ENCODE data around the gene SLC1A1.

Gene SLC1A1

DNA sequence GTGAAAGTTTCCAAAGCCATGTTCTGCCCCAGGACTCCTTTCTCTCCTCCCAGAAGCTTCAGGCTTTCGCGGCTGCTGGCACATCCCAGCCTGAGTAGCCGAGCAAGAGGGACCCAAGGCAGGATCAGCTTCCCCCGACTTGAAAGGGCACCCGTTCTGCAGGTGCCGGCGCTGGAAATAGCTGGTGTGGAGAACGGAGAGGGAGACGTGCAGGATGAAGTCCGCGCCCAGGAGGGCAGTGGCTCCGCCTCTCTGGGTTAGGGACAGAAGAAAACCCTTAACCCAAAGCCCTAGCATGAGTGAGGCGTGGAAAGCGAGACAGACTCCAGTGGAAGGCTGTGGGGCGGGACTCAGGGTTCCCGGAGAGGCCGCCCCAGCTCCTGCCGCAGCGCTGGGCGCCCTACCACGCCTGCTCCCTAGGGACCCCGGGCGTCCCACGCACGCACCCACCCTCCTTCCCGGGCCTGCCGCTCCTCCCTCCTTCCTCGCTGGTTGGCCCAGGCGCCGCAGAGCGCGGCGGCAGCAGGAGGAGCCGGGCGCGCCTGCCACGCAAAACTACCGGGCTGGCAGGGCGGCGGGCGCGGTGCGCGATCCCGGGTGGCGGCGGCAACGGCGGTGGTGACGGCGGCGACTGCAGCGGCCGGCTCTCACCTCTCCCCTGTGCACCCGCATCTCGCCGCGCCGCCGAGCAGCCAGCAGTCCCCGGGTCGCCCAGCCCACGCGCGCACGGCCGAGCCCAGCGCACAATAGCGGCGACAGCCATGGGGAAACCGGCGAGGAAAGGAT lies at the start of gene SLC1A1:
Gene SLC1A1 (plus strand): TSS at position 550 of the 786 bp plus-strand sequence. CDS start 212 bp downstream, at position 762.
- peak; percentile 66 for ATAC-seq

DNA sequence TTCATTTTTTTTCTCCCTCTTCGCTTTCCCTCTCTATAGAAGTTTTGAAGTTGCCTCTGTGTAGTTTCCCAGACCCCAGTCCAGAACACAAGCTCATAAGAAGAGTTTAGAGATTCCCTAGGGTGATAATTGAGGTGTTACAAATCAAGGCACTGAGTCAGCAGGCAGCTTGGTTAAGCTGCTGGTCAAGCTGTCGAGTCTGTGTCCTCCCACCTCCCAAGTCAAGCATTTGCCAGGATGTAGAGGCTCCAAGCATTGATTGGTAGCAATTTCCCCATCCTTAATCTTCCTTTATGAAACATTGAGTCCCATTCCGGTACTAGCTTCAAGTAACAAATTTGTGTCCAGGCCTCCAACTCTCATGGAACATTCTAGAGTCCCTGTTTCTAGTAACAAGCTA lies 47.5 kb upstream of the SLC1A1 start:
- ATAC-seq = no peak
- no peaks in the 10 kb centered on the region for H3K4me1 Mint-ChIP-seq
- no peak overlapping the region for H3K4me3 Mint-ChIP-seq
- peaks cover 13% of the 10 kb centered on the region for H3K9me3 Mint-ChIP-seq
- peaks cover 20% of the 10 kb centered on the region for H3K27me3 Mint-ChIP-seq
- H3K36me3 Mint-ChIP-seq = no peaks in the 10 kb centered on the region
- no peak overlapping the region for H3K27ac Mint-ChIP-seq

More for the DNA sequence above, at the start of gene SLC1A1:
- H3K36me3 Mint-ChIP-seq = no peaks in the 10 kb centered on the region
- no peaks in the 10 kb centered on the region for H3K9me3 Mint-ChIP-seq
- no peak within 1 kb of the TSS for H3K27ac Mint-ChIP-seq
- peaks cover 46% of the 10 kb centered on the region for H3K27me3 Mint-ChIP-seq
- peak within 1 kb of the TSS; percentile 75 for H3K4me3 Mint-ChIP-seq
- H3K4me1 Mint-ChIP-seq = peaks cover 25% of the 10 kb centered on the region

DNA sequence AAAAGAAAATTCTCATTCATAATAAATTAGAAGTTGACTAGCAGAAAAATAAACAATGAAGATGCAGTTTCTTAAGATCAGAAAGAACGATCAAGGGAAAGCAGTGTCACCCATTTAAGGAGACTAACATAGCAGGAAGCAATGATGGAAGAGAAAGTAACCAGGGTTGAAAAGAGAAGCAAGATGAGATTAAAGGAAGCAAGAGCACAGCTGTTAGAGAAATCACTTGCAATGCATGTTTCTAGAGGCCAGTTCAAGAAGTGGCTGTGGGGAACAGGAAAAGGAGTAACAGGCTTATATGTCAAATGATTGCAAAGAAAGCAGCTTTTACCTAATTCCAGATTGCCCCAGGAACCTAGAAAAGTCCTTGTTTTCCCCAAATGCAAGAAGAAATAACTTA lies 46.8 kb upstream of the SLC1A1 start:
- peaks cover 13% of the 10 kb centered on the region for H3K9me3 Mint-ChIP-seq
- no peak for ATAC-seq
- no peak overlapping the region for H3K4me3 Mint-ChIP-seq
- no peak overlapping the region for H3K27ac Mint-ChIP-seq
- peaks cover 20% of the 10 kb centered on the region for H3K27me3 Mint-ChIP-seq
- H3K36me3 Mint-ChIP-seq = no peaks in the 10 kb centered on the region
- no peaks in the 10 kb centered on the region for H3K4me1 Mint-ChIP-seq

DNA sequence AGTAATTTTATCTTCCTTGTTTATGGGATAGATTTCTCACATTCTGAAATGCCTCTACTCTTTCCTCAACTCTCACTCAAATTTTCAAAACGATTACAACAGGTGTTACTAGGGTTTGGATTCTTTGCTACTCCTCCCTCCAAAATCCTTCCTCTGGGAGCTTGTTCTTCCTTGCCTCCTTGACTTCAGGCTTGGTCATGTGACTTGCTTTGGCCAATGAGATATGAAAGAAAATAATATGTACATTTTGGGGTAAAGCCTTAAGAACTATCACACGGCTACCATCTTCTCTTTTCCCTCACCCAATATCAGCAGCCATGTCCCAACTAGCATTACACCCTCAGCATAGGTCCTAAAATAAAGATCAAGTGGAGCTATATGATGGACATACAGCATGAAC lies 28.8 kb upstream of the SLC1A1 start:
- peaks cover 6% of the 10 kb centered on the region for H3K36me3 Mint-ChIP-seq
- peaks cover 39% of the 10 kb centered on the region for H3K27me3 Mint-ChIP-seq
- peaks cover 27% of the 10 kb centered on the region for H3K4me1 Mint-ChIP-seq

DNA sequence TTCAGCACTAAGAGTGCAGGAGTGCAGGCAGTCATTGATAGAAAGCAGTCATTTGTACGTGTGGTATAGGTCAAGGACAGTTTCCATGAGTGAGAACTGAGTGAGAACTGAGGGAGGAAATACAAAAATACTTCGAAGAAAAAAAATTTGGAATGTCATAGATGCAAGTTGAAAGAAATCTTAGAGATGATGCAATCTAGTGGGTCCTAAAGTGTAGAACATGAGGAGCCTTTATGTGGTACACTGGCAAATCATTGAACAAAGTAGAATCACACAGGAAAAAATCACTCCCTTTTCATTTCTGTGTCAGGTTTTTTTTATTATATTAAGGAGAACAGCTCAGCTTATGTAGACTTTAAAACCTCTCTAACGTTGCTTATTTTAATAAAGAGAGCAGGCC lies 26.4 kb upstream of the SLC1A1 start:
- ATAC-seq = no peak
- Mint-ChIP-seq H3K27me3 (peaks cover 35% of the 10 kb centered on the region), H3K36me3 (peaks cover 6% of the 10 kb centered on the region), H3K9me3 (peaks cover 5% of the 10 kb centered on the region), H3K4me3 (no peak overlapping the region), H3K27ac (no peak overlapping the region), H3K4me1 (peaks cover 27% of the 10 kb centered on the region)

More for the DNA sequence above, 28.8 kb upstream of the SLC1A1 start:
- Mint-ChIP-seq H3K4me3 (no peak overlapping the region), H3K27ac (no peak overlapping the region), H3K9me3 (peaks cover 3% of the 10 kb centered on the region)
- no peak for ATAC-seq

DNA sequence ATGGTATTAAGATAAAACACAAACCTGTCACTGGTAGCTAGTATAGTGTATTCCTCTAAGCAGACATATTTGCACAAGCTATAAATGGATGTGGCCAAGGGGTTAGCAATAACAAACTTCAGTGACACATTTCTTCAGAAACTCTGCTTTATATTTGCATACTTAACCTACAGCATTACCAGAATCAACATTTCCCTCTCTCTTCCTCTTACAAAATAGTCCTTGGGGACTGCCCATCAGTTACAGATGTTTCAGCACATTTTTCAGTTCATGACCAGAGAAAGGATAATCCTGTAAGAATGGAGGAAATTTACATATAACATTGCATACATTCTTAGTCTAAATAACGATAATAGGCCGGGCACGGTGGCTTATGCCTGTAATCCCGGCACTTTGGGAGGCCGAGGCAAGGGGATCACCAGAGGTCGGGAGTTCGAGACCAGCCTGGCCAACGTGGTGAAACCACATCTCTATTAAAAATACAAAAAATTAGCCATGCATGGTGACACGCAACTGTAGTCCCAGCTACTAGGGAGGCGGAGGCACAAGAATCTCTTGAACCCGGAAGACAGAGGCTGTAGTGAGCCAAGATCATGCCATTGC lies 25.3 kb upstream of the SLC1A1 start:
- peak overlapping the region; percentile 56 for H3K4me3 Mint-ChIP-seq
- peaks cover 11% of the 10 kb centered on the region for H3K36me3 Mint-ChIP-seq
- ATAC-seq = peak; percentile 96

DNA sequence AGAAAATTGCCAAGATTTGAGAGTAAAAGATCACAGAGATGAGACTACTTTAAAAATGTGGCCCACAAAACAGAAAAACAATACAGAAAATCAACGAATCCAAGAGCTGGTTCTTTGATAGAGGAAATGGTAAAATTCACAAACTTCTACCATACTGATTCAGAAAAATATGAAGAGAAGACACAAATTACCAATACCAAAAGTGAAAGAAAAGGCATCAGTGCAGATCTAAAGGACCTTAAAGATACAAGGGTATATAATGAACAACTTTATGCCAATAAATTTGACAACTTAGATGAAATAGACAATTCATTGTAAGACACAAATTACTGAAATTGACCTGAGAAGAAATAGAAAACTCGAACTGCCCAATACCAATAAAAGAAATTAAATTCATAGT lies 24.4 kb upstream of the SLC1A1 start:
- peaks cover 27% of the 10 kb centered on the region for H3K4me1 Mint-ChIP-seq
- peaks cover 25% of the 10 kb centered on the region for H3K27me3 Mint-ChIP-seq
- no peak for ATAC-seq
- H3K27ac Mint-ChIP-seq = peak overlapping the region; percentile 82
- H3K9me3 Mint-ChIP-seq = peaks cover 5% of the 10 kb centered on the region
- H3K36me3 Mint-ChIP-seq = peaks cover 11% of the 10 kb centered on the region
- no peak overlapping the region for H3K4me3 Mint-ChIP-seq

More for the DNA sequence above, 25.3 kb upstream of the SLC1A1 start:
- peak overlapping the region; percentile 82 for H3K27ac Mint-ChIP-seq
- peaks cover 27% of the 10 kb centered on the region for H3K4me1 Mint-ChIP-seq
- H3K27me3 Mint-ChIP-seq = peaks cover 25% of the 10 kb centered on the region
- peaks cover 5% of the 10 kb centered on the region for H3K9me3 Mint-ChIP-seq

DNA sequence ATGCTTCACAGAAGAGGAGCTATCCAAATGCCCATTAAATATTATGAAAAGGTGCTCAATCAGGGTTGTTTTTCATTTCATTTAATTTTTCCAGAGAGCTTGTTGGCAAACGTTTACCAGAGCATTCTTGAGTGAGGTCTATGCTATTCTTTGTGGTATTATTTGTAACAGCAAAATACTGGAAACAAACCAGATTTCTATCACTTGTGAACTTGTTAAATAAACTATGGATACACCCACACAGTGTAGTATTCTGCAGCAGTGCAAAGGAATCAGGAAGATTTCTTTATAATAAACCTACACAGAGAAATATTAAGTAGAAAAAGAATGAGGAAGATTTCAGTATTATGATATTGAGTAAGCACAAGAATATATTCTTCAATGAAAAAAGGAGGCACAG lies 15.0 kb upstream of the SLC1A1 start:
- no peak for ATAC-seq
- Mint-ChIP-seq H3K9me3 (peaks cover 5% of the 10 kb centered on the region), H3K27me3 (no peaks in the 10 kb centered on the region)

DNA sequence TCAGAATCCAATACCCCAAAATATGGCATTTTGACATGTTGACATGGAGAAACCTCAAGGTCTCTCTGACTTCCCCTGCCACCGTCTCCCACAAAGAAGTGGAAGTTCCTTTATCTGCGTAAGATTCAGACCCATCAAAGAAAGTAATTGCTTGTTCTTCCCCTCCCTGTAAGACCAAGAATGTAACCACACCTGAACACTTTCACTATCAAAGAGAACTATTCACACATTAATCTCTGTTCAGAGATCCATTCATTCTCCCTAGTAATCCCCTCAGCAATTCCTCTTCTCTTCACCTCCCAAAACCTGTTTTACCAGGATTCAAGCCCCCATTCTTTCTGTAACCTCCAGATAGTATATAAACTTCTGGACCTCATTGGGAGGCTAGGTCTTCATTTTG lies 4.1 kb upstream of the SLC1A1 start:
- no peaks in the 10 kb centered on the region for H3K9me3 Mint-ChIP-seq
- H3K27me3 Mint-ChIP-seq = peaks cover 27% of the 10 kb centered on the region
- ATAC-seq = no peak
- no peak overlapping the region for H3K27ac Mint-ChIP-seq
- no peaks in the 10 kb centered on the region for H3K36me3 Mint-ChIP-seq
- peaks cover 16% of the 10 kb centered on the region for H3K4me1 Mint-ChIP-seq
- no peak overlapping the region for H3K4me3 Mint-ChIP-seq

More for the DNA sequence above, 15.0 kb upstream of the SLC1A1 start:
- Mint-ChIP-seq H3K27ac (no peak overlapping the region), H3K4me3 (no peak overlapping the region), H3K36me3 (no peaks in the 10 kb centered on the region), H3K4me1 (no peaks in the 10 kb centered on the region)

DNA sequence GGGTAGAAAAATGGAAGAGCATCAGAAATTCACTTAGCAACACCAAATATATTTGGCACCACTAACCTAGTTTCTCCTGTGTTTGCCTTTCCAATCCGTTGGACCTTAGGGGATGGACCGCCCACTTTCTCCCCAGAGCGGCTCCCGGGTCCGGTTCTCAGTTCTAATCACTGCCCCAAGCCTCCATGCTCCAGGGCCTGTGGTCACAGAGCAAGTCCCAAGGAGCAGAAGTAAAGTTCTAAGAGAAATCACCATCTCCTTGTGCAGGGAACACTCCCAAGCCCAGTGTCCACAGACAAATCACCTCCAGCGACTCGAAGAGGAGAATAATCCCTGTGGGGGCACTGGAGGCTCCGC lies 728 bp upstream of the SLC1A1 start:
- peak overlapping the region; percentile 75 for H3K4me3 Mint-ChIP-seq

DNA sequence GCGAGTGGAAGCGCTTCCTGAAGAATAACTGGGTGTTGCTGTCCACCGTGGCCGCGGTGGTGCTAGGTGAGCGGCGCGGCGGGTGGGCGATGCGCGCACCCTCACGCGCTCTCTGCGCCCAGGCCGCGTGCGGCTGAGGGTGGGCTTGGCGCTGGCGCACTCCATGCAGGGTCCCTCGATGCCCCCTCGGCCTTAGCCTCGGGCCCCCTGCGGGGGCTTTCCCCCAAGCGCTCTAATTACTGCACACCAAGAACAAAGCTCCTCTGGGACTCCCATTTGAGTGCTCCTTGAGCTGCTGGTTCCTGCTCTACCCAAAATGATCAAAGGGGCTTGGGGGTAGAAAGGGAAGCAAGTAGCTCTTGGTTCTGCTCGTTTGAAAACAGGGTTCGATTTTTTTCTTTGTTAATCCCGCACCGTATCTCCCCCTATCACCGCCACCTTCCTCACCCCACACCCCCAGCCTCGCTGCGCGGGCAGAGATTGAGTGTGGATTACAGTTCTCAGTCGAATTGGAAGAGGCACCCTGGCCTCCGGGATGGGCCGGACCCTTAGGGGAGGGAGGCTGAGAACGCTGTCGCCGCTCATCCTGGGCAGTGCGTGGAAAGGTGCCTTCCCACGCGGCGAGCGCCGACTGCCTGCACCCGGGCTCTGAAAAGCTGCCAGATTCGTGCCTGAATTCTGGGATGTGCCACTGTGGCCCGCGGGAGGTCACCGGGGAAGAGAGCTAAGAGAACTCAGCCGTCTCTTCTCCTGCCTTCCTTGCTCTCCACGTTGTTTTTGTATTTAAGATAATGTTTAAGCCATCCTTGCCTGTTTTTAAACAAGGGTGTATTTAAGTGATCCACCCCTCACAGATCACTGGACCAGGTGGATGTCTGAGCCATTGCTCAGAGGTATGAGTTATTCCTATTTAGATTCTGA lies 697 bp downstream of the SLC1A1 start:
- H3K4me3 Mint-ChIP-seq = peak overlapping the region; percentile 75
- no peaks in the 10 kb centered on the region for H3K9me3 Mint-ChIP-seq
- no peak overlapping the region for H3K27ac Mint-ChIP-seq
- H3K36me3 Mint-ChIP-seq = no peaks in the 10 kb centered on the region
- peak; percentile 29 for ATAC-seq
- peaks cover 25% of the 10 kb centered on the region for H3K4me1 Mint-ChIP-seq
- H3K27me3 Mint-ChIP-seq = peaks cover 55% of the 10 kb centered on the region

More for the DNA sequence above, 728 bp upstream of the SLC1A1 start:
- H3K4me1 Mint-ChIP-seq = peaks cover 25% of the 10 kb centered on the region
- H3K9me3 Mint-ChIP-seq = no peaks in the 10 kb centered on the region
- H3K27me3 Mint-ChIP-seq = peaks cover 41% of the 10 kb centered on the region
- ATAC-seq = no peak
- H3K36me3 Mint-ChIP-seq = no peaks in the 10 kb centered on the region
- H3K27ac Mint-ChIP-seq = no peak overlapping the region

DNA sequence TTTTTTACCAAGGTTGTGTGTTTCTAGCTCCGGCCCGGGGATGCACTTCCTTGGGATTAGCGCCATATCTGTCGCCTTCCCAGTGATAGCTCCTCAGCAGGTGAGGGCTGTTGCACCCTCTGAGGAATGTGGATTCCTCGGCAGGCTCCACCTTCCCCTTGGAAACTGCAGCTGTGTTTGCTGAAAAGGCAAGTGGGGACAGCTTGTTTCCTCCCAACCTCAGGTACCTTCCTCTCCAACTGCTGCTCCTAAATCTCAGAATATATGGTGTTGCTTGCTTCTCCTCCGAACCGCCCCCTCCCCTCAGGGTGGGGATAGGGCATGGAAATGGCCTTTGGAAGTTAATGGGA lies 1.3 kb downstream of the SLC1A1 start:
- peak overlapping the region; percentile 75 for H3K4me3 Mint-ChIP-seq
- H3K27me3 Mint-ChIP-seq = peaks cover 61% of the 10 kb centered on the region
- no peak for ATAC-seq
- no peaks in the 10 kb centered on the region for H3K36me3 Mint-ChIP-seq
- no peak overlapping the region for H3K27ac Mint-ChIP-seq
- H3K9me3 Mint-ChIP-seq = no peaks in the 10 kb centered on the region
- peaks cover 25% of the 10 kb centered on the region for H3K4me1 Mint-ChIP-seq

DNA sequence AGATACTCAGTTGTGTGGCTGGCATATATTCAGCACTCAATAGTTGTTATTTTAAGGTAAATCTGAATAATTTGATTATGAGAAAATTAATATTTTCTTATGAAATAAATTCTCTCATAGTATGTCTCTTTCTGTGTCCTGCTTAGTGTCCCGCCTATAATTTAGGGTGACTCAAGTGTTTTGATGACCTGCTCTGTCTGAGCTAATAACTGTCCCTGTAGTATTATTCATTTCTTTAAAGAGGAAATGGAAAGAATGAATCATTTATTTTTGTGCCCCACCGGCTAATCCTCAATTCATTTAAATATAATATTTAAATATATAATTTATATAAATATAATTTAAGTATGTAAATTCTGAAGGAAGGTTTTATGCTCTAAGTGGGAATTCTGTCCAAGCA lies 4.1 kb downstream of the SLC1A1 start:
- Mint-ChIP-seq H3K9me3 (no peaks in the 10 kb centered on the region), H3K36me3 (no peaks in the 10 kb centered on the region), H3K4me3 (no peak overlapping the region), H3K27me3 (peaks cover 52% of the 10 kb centered on the region), H3K4me1 (peaks cover 21% of the 10 kb centered on the region), H3K27ac (no peak overlapping the region)
- ATAC-seq = no peak

DNA sequence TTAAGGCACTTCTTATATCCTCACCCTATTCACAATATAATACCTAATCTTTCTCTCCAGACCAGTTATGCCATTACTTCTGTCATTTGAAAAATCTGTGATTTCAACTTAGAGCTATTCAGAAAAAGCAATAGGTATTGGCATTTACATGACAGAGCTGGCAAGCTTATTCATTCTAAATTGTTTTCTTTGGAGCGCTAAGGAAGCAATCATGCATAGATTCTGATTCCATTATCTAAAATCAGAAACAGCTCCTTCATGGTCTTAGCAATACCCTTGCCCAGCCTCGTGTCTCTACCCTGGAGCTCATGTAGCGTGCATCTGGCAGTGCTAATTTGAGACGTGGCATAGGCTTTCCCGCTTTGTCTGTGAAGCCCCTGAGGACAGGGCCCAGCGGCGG lies 4.5 kb downstream of the SLC1A1 start:
- ATAC-seq = no peak
- no peak overlapping the region for H3K4me3 Mint-ChIP-seq
- no peak overlapping the region for H3K27ac Mint-ChIP-seq
- peaks cover 48% of the 10 kb centered on the region for H3K27me3 Mint-ChIP-seq
- peaks cover 18% of the 10 kb centered on the region for H3K4me1 Mint-ChIP-seq
- no peaks in the 10 kb centered on the region for H3K9me3 Mint-ChIP-seq
- no peaks in the 10 kb centered on the region for H3K36me3 Mint-ChIP-seq

DNA sequence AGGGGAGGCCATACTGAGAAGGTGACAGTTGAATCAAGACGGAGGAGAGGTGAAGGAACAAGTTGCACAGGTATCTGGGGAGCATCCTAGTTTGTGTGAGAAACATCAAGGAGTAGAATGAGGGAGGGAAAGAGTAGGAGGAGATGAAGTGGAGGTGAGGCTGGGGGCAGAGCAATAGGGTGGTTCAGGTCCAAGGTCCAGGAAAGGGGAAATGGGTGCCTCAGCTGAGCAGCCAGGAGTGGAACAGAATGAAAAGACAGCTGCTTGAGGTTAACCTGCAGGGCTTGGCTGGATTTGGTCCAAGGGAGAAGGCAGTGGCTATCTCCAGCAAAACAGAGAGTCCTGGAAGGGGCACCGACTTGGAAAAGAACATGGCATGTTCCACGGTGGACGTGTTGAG lies 5.3 kb downstream of the SLC1A1 start:
- peaks cover 43% of the 10 kb centered on the region for H3K27me3 Mint-ChIP-seq
- no peaks in the 10 kb centered on the region for H3K36me3 Mint-ChIP-seq
- no peaks in the 10 kb centered on the region for H3K9me3 Mint-ChIP-seq
- ATAC-seq = peak; percentile 10
- H3K4me1 Mint-ChIP-seq = peaks cover 14% of the 10 kb centered on the region
- no peak overlapping the region for H3K4me3 Mint-ChIP-seq
- H3K27ac Mint-ChIP-seq = no peak overlapping the region
